Activated CD4-positive, alpha-beta T cell treated with anti-CD3 and anti-CD28 coated beads for 4 hours (primary cell): ENCODE measurements around the gene CDH4.
"Not testable (repeated sequence)": the region's sequence is repeated elsewhere in the genome, so short reads cannot be mapped to it uniquely, and the experiment has no call there.

Experiments used
- DNase-seq, 2 donors: peaks; one replicate each; pipeline ENCODE4 v3.0.0-alpha.2; 2020

The CDH4 gene

DNA sequence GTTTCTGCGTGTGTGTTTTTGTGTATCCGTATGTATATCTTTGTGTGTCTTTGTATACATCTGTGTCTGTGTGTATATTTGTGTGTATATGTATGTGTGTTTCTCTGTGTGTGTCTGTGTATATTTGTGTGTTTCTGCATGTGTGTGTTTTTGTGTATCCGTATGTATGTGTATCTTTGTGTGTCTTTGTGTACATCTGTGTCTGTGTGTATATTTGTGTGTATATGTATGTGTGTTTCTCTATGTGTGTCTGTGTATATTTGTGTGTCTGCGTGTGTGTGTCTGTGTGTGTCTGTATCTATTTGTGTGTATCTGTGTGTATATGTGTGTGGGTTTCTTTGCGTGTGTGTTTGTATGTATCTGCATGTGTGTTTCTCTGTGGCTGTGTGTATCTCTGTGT is 192.6 kb downstream of the CDH4 start:
- DNase-seq: no peak

DNA sequence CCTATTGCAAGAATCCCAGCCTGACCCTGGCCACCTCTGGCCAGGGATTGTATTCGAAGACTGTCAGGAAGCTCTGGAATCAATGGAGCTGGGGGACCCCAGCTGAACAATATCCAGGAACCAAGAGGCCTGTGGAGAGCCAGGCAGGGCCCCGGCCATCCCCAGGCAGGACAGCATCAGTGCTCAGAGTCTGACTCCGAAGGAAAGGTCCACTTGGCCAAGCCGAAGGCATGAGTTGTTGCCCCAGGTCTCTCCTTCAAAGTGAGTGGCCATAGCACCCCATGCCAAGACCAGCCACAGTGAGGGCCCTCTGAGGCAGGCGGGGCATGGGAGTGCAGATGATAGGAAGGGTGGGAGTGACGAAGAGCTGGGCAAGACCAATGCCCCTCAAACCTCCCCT is 193.1 kb downstream of the CDH4 start:
- no peak for DNase-seq

DNA sequence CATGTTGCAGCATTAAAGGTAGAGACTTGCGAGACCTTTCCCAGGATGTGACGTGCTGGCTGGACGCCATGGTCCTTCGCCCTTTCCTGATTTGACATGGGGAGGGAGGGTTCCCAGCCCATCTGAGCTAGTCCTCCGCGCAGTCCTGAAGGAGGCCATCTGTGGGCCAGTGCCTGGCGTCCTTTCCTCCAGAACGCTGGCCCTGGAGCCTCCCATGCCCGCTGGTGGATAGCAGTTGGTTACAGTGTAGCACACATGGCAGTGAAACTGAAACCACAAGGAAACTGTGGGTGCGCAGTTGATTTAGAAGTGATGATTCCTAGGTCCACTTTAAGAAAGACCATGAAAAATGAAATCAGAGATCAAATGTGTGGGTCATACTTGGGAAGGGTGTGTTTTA is 193.7 kb downstream of the CDH4 start:
- no peak for DNase-seq

DNA sequence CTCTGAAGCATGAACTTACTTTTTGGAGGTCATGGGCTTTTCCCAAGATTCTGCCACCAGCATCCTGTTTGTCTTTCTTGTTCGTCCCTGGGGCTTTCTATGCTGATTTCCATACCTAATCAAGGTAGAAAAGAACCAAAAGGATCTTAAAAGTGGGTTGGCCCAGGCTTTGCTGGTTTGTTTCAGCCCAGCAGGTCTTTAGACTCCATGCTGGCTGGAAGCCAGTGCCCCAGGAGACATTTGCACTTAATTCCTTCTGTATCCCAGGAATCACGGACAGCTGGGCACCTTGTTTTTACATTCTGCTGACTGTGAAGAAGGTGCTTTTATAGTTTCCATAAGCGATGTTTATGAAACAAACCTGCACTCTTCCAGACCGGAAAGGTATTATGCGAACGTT is 195.9 kb downstream of the CDH4 start:
- no peak for DNase-seq

DNA sequence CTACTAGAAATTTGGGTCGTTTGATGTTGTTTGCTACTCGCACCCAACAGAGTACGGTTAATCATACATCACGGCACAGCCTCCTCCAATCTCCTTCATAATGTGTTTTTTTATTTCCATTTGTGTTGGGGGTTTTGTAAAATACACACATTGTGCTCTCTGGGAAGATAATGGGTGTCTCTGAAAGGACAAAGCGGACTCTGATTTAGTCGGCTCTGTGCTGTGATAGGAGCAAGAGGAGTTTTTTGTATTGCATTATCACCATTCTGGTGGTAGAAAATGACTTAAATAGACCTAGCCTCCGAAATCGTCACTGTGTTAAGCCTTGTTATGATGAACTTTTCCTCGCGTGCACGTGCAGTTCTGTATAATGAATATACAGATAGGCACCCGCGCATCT is 196.3 kb downstream of the CDH4 start:
- no peak for DNase-seq

DNA sequence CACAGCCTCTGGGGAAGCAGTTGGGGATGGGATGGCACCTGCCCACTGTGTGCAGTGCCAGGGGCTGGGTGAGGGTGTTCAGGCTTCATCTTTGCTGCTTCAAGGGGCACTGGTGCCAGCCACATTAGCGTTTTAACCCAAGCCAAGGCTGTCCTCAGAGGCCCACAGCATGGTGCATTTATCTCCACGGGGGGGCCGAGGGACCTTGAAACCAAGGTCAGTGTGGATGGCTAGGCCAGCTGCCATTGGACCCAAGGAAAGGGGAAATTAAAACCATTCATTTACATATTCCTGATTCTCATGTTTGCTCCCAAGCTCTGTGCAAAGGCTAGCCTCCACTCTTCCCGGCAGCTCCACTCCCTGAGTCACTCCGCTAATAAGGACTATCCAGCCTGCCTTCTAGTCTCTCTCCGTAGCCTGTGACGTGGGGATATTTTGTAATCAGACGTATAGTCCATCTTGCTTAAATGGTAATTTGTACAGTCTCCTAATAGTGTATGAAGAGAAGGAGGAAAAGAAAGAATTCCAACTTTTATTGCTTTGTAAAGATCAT is 197.1 kb downstream of the CDH4 start:
- DNase-seq: no peak

DNA sequence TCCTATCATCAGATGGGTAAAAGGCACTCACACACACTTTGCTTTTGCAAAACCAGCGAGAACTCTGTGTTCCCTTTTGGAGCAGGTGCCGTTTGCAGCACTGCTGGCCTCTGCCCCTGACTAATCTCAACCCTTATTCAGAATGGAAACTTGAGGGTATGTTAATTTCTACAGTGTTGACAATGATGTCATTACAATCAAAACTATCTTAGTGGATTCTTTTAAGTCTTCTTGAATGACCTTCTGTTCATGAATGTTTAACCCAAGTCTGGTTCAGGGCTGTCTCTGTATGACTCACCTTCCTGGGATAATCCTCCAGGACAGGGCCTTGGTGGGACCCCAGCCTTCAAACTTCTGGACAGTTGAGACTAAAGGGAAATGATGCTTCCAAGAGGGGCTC is 197.9 kb downstream of the CDH4 start:
- no peak for DNase-seq

DNA sequence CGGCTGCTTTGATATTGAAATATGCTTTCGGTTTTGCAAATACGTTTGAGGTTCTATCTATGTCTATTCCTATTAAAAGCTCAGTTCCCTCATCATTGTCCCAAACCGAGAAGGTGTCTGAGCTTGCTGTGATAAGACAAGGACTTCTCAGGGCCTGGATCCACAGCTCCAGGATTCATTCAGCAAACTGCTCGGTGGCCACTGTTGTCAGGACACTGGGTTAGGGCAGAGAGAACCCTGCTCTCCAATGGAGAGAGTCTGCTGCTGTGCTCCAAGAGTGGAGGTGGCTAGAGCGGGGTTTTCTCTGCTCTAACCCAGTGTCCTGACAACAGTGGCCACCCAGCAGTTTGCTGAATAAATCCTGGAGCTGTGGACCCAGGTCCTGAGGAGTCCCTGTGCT is 198.5 kb downstream of the CDH4 start:
- no peak for DNase-seq

DNA sequence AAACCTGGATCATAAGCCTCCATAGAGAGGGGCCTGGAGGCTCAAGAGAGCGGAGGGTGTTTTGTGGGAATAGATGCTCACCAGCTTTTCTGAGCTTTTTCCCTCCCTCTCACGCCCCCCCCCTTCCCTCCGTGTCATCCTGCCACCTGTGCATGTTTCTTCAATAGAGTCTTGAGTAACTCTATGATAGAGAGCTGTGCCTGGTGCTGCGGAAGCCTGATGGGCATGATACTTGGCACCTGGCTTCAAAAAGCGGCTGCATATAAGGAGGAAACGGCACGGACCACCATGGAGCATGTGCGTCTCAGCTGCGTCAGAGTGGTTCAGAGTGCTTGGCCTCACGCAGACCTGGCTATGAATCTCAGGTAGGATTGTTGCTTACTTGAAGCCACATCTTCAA is 198.9 kb downstream of the CDH4 start:
- no peak for DNase-seq

DNA sequence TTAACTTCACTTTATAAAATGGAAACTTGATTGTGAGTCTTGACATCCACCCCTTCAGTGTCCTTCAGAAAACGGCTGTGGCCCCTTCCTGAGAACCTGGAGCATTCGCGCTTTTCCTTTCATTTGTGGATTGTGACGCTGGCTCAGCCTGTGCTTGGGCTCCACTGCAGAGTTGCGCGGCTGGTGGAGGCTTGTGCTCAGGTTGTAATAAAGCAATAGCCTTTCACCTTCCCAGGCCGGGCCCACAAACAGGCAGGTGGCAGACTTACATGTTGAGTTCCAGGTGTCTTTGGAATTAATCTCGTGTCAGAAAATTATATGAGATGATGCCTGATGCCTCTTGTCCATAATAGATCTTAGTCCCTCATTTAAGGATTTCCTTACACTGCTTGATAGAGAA is 199.9 kb downstream of the CDH4 start:
- DNase-seq: no peak

DNA sequence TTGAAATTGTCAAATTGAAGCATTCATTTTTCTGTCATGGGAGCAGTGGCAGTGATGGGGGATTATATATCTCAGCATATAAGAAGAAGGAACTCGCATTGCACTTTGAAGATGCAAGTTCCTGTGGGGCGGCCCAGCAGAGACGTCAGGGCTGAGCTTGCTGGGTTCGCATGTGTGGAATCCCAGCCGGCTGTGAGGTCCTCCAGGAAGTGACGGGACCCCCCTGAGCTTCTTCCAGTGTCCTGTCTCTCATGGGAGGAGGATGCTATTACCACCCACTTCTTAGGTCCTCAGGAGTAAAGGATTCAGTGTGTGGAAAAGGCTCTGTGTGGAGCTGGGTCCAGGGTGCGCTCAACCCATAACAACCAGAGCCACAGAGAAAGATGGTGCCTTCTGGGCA is 201.2 kb downstream of the CDH4 start:
- no peak for DNase-seq

DNA sequence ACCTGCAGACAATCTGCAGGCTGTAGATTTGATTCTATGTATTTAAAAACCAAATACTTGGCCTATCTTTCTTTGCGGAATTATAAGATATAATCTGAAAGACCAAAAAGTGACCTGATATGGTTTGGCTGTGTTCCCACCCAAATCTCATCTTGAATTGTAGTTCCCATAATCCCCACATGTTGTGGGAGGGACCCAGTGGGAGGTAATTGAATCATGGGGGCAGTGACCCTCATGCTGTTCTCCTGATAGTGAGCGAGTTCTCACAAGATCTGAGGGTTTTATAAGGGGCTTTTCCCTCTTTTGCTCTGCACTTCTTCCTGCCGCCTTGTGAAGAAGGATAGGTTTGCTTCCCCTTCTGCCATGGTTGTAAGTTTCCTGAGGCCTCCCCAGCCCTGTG is 201.6 kb downstream of the CDH4 start:
- DNase-seq: not testable (repeated sequence)

DNA sequence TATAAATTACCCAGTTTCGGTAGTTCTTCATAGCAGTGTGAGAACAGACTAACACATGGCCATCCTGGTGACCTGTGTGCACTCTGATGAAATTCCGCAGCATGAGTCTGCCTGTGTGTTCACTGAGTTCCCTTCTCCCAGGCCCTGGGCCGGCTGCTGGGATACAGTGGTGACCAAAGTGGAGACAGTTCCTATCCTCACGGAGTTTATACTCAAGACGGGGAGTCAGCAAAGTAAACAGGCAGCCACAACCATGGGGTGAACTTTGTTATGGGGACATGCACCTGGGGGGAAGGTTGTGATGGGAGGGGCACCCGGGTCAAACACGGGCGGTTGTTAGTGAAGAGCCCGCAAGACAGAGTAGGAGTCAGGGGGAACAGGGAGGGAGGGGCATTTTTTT is 202.0 kb downstream of the CDH4 start:
- DNase-seq: no peak

DNA sequence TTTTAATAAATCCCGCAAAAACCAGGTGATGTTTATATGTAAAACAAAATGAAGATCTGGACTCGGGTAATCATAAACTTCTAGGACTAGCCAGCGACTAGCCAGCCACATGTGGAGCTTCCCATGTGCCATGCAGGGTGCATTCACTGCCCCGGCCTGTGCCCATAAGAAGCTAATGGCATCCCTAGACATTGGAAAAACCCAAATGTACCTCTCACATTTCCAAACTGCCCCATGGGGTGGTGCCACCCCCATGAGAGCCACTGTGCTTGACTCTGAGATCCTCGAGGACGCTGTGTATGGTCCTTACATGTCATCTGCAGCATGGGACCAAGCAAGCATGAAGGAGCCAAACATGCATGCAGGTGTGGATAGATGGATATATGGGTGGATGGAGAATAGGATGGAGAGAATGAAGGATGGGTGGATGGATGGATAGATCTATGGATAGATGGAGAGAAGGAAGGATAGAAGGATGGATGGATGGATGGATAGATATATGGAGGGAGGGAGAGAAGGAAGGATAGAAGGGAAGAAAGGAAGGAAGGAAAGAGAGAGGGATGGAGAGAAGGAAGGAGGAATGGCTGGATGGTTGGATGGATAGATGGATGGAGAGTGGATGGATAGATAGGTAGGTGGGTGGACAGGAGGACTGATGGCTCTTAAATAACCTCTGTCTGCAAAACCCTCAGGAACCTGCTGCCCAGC is 203.6 kb downstream of the CDH4 start:
- DNase-seq: no peak

DNA sequence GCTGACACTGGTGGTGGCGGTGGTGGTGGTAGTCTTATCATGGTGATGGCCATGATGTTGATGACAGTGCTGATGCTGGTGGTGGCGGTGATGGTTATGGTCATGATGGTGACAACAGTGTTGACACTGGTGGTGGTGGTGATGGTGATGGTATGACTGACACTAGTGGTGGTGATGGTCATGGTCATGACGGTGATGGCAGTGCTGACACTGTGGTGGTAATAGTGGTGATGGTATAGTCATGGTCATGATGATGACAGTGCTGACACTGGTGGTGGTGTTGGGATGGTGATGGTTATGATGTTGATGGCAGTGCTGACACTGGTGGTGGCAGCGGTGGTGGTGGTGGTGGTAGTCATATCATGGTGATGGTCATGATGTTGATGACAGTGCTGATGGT is 205.7 kb downstream of the CDH4 start:
- no peak for DNase-seq

DNA sequence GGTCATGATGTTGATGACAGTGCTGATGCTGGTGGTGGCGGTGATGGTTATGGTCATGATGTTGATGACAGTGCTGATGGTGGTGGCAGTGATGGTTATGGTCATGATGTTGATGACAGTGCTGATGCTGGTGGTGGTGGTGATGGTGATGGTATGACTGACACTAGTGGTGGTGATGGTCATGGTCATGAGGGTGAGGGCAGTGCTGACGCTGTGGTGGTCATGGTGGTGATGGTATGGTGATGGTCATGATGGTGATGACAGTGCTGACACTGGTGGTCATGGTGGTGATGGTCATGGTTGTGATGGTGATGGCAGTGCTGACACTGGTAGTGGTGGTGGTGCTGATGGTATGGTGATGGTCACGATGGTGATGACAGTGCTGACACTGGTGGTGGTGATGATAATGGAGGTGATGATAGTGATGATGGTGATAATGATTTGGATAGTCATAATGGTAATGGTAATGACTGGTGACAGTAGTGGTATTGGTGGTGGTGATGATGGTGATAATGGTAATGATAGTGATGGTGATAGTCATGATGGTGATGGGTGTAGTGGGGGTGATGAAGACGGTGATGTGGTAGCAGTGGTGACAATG is 206.2 kb downstream of the CDH4 start:
- no peak for DNase-seq

DNA sequence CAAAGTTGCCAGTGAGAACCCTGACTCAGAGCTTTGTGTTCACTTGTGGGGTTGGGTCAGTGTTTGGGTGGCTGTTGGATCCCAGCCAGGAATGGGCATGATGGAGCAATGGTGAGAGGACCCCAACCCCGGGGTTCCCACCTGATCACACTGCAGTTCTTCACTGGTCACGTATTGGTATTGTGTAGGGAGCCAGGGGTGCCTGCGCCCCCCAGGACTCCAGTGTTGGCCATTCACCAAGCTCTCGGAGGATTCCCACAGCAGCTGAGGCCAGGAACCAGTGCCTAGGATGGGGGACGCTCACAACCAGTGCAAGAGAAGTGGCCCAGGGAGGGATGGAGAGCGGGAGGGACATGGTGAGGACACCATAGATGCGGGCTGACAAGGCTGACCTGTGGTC is 207.2 kb downstream of the CDH4 start:
- DNase-seq: no peak

DNA sequence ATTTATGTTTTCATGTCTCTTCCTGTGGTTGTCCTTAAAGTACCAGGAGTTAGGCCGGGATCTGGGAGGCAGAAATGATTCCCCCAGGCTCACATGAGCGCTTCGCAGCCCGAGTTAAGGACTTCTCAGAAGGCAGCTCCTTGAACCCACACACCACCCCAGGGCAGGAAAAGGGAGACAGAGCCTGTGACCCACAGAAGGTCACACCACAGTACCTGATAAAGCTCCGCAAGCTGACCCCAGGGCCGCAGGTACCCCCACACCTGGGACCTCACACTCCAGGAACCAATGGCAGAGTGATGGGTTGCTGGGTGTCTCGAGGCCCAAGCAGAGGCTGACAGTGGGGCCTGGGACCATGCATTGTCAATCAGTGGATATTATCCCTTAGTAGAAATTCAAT is 207.6 kb downstream of the CDH4 start:
- no peak for DNase-seq

DNA sequence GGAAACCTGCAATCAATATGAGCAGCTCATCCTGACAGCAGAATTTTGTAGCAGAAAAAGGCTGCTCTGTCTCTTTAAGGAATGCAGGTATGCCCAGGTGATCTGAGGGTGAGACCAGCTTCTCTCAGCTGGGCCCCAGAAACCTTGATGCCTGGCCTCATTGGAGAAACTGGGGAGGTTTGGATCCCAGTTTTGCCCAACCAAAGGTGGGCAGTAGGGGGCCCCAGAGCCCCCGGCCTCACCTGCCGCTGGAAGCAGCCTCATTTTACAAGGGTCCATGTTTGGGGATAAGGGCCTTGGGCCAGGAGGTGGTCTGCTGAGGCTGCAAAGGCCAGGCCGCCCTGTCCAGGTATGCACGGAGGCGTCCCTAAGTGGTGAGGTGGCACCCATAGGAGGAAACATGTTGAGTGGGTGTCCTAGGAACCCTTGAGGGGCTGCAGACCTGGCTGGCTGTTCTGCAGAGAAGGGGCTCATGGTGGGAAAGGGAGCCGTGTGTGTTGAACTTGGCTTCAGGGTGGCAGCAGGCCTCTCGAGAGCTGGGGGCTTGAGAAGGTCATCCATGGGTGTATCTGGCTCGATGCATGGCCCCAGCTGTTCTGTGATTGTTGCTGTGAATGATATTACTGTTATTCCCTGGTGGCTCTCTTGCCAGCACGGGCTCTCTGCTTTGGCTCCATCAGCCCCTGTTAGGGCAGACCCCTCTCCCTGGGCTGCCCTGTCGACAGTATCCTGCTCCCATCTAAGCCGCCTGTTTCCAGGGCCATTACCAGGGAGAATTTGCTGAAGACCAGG is 208.4 kb downstream of the CDH4 start:
- no peak for DNase-seq

DNA sequence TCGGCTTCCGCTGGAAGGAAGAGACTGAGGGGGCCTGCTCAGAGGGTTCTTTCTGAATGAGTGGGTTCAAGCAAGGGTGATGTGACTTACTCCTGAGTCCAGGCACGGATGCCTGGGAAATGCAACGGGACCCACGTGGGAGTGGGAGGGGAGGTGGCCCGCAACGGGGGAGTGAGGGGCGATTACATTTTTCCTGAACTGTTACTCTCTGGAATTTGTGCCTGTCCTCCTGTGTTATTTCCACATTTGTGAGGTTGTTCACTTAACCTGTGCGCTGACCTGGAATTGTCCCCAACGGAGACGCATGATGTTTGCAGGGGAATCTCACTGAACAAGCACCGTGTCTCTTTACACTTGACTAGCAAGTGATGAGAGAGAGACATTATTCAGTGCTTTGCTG is 209.4 kb downstream of the CDH4 start:
- no peak for DNase-seq

DNA sequence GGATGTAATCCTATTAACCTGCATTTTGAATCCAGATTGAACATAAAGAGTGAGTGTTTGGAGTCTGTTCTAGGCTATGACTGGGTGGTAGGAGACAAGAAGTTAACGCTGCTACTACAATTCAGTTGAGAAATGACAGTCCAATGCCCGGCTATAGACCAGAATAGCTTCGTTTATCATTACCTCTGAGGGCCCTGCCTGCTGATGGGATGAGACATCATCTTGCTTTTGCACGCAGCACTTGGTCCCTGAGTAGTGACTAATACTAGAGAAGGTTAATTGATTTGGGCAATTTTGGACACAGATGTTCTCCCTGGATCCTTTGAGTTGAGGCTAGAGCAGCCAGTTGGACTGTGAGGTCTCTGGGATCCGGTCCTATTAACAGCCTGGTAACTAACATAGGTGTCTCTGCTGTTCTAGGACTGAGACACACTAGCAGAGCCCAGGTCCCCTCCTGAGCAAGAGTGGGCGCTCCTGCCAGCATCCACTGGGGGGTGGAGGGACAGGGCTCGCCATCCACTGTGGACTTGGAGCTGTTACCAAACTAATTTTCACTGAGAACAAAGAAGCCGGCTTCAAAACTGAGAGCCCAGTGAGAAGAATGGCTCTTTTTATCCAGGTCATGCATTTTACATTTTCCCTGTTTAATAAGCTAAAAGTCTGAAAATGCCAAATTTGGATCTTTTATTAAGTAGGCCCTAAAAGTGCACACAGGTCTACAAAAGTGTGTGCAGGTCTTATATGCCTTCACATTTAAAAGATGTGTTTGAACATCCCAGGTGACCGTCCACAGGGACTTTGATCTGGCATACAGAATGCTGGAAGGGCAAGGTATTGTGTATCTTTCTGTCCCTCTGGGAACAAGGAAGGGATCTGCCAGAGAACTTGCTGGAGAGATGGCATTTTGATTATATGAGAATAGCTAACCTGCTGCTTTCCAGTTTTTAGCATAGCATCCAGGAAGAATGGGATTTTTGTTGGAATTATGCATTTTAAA is 212.5 kb downstream of the CDH4 start:
- no peak for DNase-seq

DNA sequence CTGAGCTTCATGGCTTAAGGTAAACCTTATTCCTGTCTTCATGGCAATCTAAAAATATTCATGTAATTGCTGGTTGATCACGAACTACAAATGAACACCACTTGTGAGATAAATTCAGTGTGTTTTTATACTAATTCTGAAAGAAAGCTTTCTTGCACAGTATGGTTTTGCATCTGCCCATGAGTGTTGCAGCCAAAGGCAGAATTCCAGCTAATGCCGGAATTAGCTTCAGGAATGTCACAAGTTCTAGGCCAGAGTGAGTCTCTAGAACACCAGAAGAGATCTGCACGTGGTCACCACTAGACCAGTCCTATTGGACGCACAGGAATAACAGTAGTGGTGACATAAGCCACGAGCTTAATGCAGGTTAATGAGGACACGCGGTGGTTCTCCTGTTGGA is 223.7 kb downstream of the CDH4 start:
- no peak for DNase-seq

DNA sequence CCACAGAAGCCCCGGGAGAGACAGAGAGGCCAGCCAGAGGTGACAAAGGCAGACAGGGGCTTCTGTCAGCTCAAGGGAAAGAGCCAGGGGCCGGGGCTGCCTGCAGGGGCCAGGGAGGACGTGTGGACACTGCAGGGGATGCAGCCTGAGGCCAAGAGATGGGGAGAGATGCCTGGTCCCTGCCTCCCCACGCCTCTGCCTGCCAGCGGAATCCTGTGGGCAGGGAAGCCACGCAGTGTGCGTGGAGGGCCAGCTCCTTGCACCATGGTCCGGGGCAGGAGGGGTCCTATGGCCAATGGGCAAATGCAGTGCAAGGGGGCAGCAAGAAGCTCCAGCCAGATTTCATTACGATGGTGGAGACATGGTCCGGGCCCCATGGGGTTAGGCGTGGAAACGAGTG is 224.9 kb downstream of the CDH4 start:
- DNase-seq: no peak
